ENCODE results near the gene DYNC1LI1.

The DYNC1LI1 gene

GRCh38 chr3:32607522-32607921, 36.9 kb upstream of the DYNC1LI1 start:
- no peak for DNase-seq (ENCODE audit: low read depth)
- no peak overlapping the region for H3K4me3 ChIP-seq (ENCODE audit: low read depth, low read length)
- no peak for TF ChIP-seq CTCF (IDR thresholded peaks at IDR 0.05; ENCODE audit: insufficient read depth, low read depth, low read length, missing control alignments)

- H3K4me3 ChIP-seq (ENCODE audit: low read depth, low read length), result no peak overlapping the region
- no peak for TF ChIP-seq CTCF (IDR thresholded peaks at IDR 0.05; ENCODE audit: insufficient read depth, low read depth, low read length, missing control alignments)
- no peak for DNase-seq (ENCODE audit: low read depth)
Observed at GRCh38 chr3:32606960-32607359, 36.3 kb upstream of the DYNC1LI1 start.

- no peak overlapping the region for H3K4me3 ChIP-seq (ENCODE audit: low read depth, low read length)
- TF ChIP-seq CTCF (IDR thresholded peaks at IDR 0.05; ENCODE audit: insufficient read depth, low read depth, low read length, missing control alignments), result no peak
- no peak for DNase-seq (ENCODE audit: low read depth)
Observed at GRCh38 chr3:32606277-32606676, 35.6 kb upstream of the DYNC1LI1 start.

- no peak overlapping the region for H3K4me3 ChIP-seq (ENCODE audit: low read depth, low read length)
- DNase-seq (ENCODE audit: low read depth), result no peak
- TF ChIP-seq CTCF (IDR thresholded peaks at IDR 0.05; ENCODE audit: insufficient read depth, low read depth, low read length, missing control alignments), result no peak
Observed at GRCh38 chr3:32603064-32603463, 32.4 kb upstream of the DYNC1LI1 start.

GRCh38 chr3:32602206-32602605, 31.5 kb upstream of the DYNC1LI1 start:
- no peak for DNase-seq (ENCODE audit: low read depth)
- H3K4me3 ChIP-seq (ENCODE audit: low read depth, low read length), result no peak overlapping the region
- no peak for TF ChIP-seq CTCF (IDR thresholded peaks at IDR 0.05; ENCODE audit: insufficient read depth, low read depth, low read length, missing control alignments)

- H3K4me3 ChIP-seq (ENCODE audit: low read depth, low read length), result no peak overlapping the region
- no peak for TF ChIP-seq CTCF (IDR thresholded peaks at IDR 0.05; ENCODE audit: insufficient read depth, low read depth, low read length, missing control alignments)
- DNase-seq (ENCODE audit: low read depth), result no peak
Observed at GRCh38 chr3:32601722-32602121, 31.1 kb upstream of the DYNC1LI1 start.

- TF ChIP-seq CTCF (IDR thresholded peaks at IDR 0.05; ENCODE audit: insufficient read depth, low read depth, low read length, missing control alignments), result no peak
- no peak for DNase-seq (ENCODE audit: low read depth)
Observed at GRCh38 chr3:32597656-32598055, 27.0 kb upstream of the DYNC1LI1 start.

More at GRCh38 chr3:32597656-32598055, 27.0 kb upstream of the DYNC1LI1 start:
- no peak overlapping the region for H3K4me3 ChIP-seq (ENCODE audit: low read depth, low read length)

Measured in GM12865 (cell line).